ENCODE results near the gene SKA2. TPM values are rescaled to one million over a fixed set of nuclear protein-coding genes. Genes with fewer than 3 reads are reported as not detected.

SKA2 gene
- total and polyA plus RNA-seq, 10 of the 15 experiments (the other 5 are each of a cell fraction or from before 2014, with no cell fraction given): 40.3 to 137 (median 112) TPM

DNA sequence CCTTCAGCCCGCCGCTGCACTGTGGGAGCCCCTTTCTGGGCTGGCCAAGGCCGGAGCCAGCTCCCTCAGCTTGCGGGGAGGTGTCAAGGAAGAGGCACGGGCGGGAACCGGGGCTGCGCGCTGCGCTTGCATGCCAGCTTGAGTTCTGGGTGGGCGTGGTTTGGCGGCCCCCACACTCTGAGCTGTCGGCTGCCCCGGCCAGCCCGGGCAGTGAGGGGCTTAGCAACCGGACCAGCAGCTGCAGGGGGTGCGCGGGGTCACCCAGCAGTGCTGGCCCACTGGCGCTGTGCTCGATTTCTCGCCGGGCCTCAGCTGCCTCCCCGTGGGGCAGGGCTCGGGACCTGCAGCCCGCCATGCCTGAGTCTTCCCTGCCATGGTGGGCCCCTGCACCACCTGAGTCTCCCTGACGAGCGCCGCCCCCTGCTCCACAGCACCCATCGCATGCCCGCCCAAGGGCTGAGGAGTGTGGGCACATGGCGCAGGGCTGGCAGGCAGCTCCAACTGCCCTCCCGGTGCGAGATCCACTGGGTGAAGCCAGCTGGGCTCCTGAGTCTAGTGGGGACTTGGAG, 17.5 kb upstream of the SKA2 start:
- H3K36me3 ChIP-seq (ENCODE audit: control insufficient read depth in 2 of 2, insufficient read depth in 2 of 2, low read length in 1 of 2): peaks cover 15 to 18% of the 10 kb centered on the region in 2 experiments
- CTCF ChIA-PET: no interaction called here
- WGBS (ENCODE audit: insufficient coverage, insufficient replicate concordance, low lambda C conversion rate, missing lambda C conversion rate): 99% methylated on average over 19 of the region's 33 CpGs
- no peaks in the 10 kb centered on the region for H3K27me3 ChIP-seq (replicated peaks in 1 of 2; ENCODE audit: control insufficient read depth in 2 of 2, insufficient read depth in 2 of 2, low read length in 1 of 2)
- no peak overlapping the region for H2AFZ ChIP-seq (ENCODE audit: control insufficient read depth, low read depth, low read length)
- H3K79me2 ChIP-seq (ENCODE audit: control insufficient read depth, insufficient read depth, low read length): peaks cover 8% of the 10 kb centered on the region
- no peak for ATAC-seq
- no peak overlapping the region for H3K27ac ChIP-seq (ENCODE audit: control insufficient read depth, insufficient read depth)
- RAD21 ChIA-PET (ENCODE audit: unreplicated experiment): no interaction called here
- no peak overlapping the region for H3K4me2 ChIP-seq (ENCODE audit: control insufficient read depth, insufficient read depth)
- no peaks in the 10 kb centered on the region for H4K20me1 ChIP-seq (ENCODE audit: control insufficient read depth, insufficient read depth)
- no peak for DNase-seq (ENCODE audit: low read depth, low spot score)
- intact Hi-C loops (cut with micrococcal nuclease; ENCODE audit: unreplicated experiment): no loop called here
- no peaks in the 10 kb centered on the region; the same call in 2 of the 3 replicates for H3K9me3 ChIP-seq (replicated peaks; ENCODE audit: control insufficient read depth, insufficient read depth, low read length)
- SMC1A ChIA-PET (ENCODE audit: uncharacterized antibody, unreplicated experiment): no interaction called here
- H3K4me1 ChIP-seq (ENCODE audit: control insufficient read depth, insufficient read depth, low read length): no peaks in the 10 kb centered on the region
- no peak for FAIRE-seq
- no peak overlapping the region for H3K4me3 ChIP-seq
- POLR2A ChIA-PET: no interaction called here
- no peak for TF ChIP-seq CHD4 (IDR thresholded peaks at IDR 0.05)
- BruUV-seq (replicated peaks): no TSS peak
- no peak overlapping the region for H3K9ac ChIP-seq (ENCODE audit: control insufficient read depth, insufficient read depth, low read length)
- in situ Hi-C loops (cut with MboI): no loop called here

DNA sequence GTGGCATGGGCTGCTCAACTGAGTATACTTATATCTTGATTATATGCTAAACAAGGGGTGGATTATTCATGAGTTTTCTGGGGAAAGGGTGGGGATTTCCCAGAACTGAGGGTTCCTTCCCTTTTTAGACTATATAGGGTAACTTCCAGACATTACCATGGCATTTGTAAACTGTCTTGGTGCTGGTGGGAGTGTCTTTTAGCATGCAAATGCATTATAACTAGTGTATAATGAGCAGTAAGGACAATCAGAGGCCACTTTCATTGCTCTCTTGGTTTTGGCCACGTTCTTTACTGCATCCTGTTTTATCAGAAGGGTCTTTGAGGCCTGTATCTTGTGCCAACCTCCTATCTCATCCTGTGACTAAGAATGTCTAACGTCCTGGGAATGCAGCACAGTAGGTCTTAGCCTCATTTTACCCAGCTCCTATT, 12.6 kb upstream of the SKA2 start:
- no peak overlapping the region for H3K4me3 ChIP-seq
- no peaks in the 10 kb centered on the region for H3K4me1 ChIP-seq (ENCODE audit: control insufficient read depth, insufficient read depth, low read length)
- H3K79me2 ChIP-seq (ENCODE audit: control insufficient read depth, insufficient read depth, low read length): peaks cover 39% of the 10 kb centered on the region
- no peaks in the 10 kb centered on the region; the same call in 2 of the 3 replicates for H3K9me3 ChIP-seq (replicated peaks; ENCODE audit: control insufficient read depth, insufficient read depth, low read length)
- no TSS peak for BruUV-seq (replicated peaks)
- intact Hi-C loops (cut with micrococcal nuclease; ENCODE audit: unreplicated experiment): no loop called here
- no peak for TF ChIP-seq RFX5 (IDR thresholded peaks at IDR 0.05; ENCODE audit: low read depth, low read length)
- TF ChIP-seq TBL1XR1 (IDR thresholded peaks at IDR 0.05; ENCODE audit: low read depth, low read length): no peak
- no peak for TF ChIP-seq ESRRA (IDR thresholded peaks at IDR 0.05; ENCODE audit: low read length)
- no peak for TF ChIP-seq RB1 (IDR thresholded peaks at IDR 0.05; ENCODE audit: borderline replicate concordance)
- no peak for TF ChIP-seq STAT3 (IDR thresholded peaks at IDR 0.05; ENCODE audit: low read depth, low read length)
- TF ChIP-seq, protein P1, sequence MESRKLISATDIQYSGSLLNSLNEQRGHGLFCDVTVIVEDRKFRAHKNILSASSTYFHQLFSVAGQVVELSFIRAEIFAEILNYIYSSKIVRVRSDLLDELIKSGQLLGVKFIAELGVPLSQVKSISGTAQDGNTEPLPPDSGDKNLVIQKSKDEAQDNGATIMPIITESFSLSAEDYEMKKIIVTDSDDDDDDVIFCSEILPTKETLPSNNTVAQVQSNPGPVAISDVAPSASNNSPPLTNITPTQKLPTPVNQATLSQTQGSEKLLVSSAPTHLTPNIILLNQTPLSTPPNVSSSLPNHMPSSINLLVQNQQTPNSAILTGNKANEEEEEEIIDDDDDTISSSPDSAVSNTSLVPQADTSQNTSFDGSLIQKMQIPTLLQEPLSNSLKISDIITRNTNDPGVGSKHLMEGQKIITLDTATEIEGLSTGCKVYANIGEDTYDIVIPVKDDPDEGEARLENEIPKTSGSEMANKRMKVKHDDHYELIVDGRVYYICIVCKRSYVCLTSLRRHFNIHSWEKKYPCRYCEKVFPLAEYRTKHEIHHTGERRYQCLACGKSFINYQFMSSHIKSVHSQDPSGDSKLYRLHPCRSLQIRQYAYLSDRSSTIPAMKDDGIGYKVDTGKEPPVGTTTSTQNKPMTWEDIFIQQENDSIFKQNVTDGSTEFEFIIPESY (IDR thresholded peaks at IDR 0.05): no peak
- TF ChIP-seq EED (IDR thresholded peaks at IDR 0.05; ENCODE audit: low read depth): no peak
- no peak for TF ChIP-seq ZSCAN29 (IDR thresholded peaks at IDR 0.05)
- TF ChIP-seq NR2C1 (IDR thresholded peaks at IDR 0.05): no peak
- no peaks in the 10 kb centered on the region for H4K20me1 ChIP-seq (ENCODE audit: control insufficient read depth, insufficient read depth)
- ATAC-seq (peak; percentile 33), FAIRE-seq (no peak), DNase-seq (ENCODE audit: low read depth, low spot score) (no peak)
- CTCF ChIA-PET: interaction anchor here (3.6 kb wide), 1 partner anchor 17 kb away, joined by 15 read pairs; no protein-coding TSS in a partner anchor
- in situ Hi-C loops (cut with MboI): no loop called here
- H3K9ac ChIP-seq (ENCODE audit: control insufficient read depth, insufficient read depth, low read length): no peak overlapping the region
- RAD21 ChIA-PET (ENCODE audit: unreplicated experiment): interaction anchor here (2.2 kb wide), 1 partner anchor 274 kb away, joined by 4 read pairs; no protein-coding TSS in a partner anchor
- peak overlapping the region; percentile 9 for H3K27ac ChIP-seq (ENCODE audit: control insufficient read depth, insufficient read depth)
- POLR2A ChIA-PET: no interaction called here
- SMC1A ChIA-PET (ENCODE audit: uncharacterized antibody, unreplicated experiment): interaction anchor here (1.4 to 1.6 kb wide), 3 partner anchors 11 to 143 kb away, joined by 3 to 5 read pairs (median 4); no protein-coding TSS in a partner anchor
- H3K36me3 ChIP-seq (ENCODE audit: control insufficient read depth in 2 of 2, insufficient read depth in 2 of 2, low read length in 1 of 2): peaks cover 7% of the 10 kb centered on the region in 2 experiments; a peak in 3 of 4 replicates
- no peak overlapping the region; the same call in 1 of the 2 replicates for H3K4me2 ChIP-seq (ENCODE audit: control insufficient read depth, insufficient read depth)
- no peak overlapping the region; the same call in 1 of the 2 replicates for H2AFZ ChIP-seq (ENCODE audit: control insufficient read depth, low read depth, low read length)
- H3K27me3 ChIP-seq (replicated peaks in 1 of 2; ENCODE audit: control insufficient read depth in 2 of 2, insufficient read depth in 2 of 2, low read length in 1 of 2): no peaks in the 10 kb centered on the region
- WGBS (ENCODE audit: insufficient coverage, insufficient replicate concordance, low lambda C conversion rate, missing lambda C conversion rate): 27% methylated on average over 2 of the region's 2 CpGs
